ENCODE results near the gene ROBO1.

Gene ROBO1

GRCh38 chr3:78670094-78670493 lies 1097.7 kb downstream of the ROBO1 start:
- peak in 1 of 14 donors; percentile 3 for DNase-seq

GRCh38 chr3:78668302-78668701 lies 1099.5 kb downstream of the ROBO1 start:
- no peak for DNase-seq

- no peak for DNase-seq
These were observed 1101.4 kb downstream of the ROBO1 start for GRCh38 chr3:78666470-78666800.

- no peak for DNase-seq
These were observed 1101.9 kb downstream of the ROBO1 start for GRCh38 chr3:78665776-78666469.

- DNase-seq, result no peak
These were observed 1102.7 kb downstream of the ROBO1 start for GRCh38 chr3:78665101-78665500.

GRCh38 chr3:78660957-78661356 lies 1106.8 kb downstream of the ROBO1 start:
- DNase-seq, result peak in 1 of 14 donors; percentile 26

GRCh38 chr3:78659386-78659987 lies 1108.3 kb downstream of the ROBO1 start:
- peak in 5 of 14 donors; percentile 1 to 44 (median 5) for DNase-seq

- DNase-seq, result no peak
These were observed 1120.1 kb downstream of the ROBO1 start for GRCh38 chr3:78647726-78648125.

GRCh38 chr3:78645628-78646310 lies 1122.0 kb downstream of the ROBO1 start:
- DNase-seq, result peak in 1 of 14 donors; percentile 47

- no peak for DNase-seq
These were observed 1123.0 kb downstream of the ROBO1 start for GRCh38 chr3:78644847-78645246.

GRCh38 chr3:78642226-78643035 lies 1125.4 kb downstream of the ROBO1 start:
- no peak for DNase-seq

GRCh38 chr3:78641703-78642102 lies 1126.1 kb downstream of the ROBO1 start:
- DNase-seq, result no peak

GRCh38 chr3:78634316-78634715 lies 1133.5 kb downstream of the ROBO1 start:
- DNase-seq, result no peak

- no peak for DNase-seq
These were observed 1134.2 kb downstream of the ROBO1 start for GRCh38 chr3:78633626-78634025.

- DNase-seq, result no peak
These were observed 1134.8 kb downstream of the ROBO1 start for GRCh38 chr3:78632925-78633553.

GRCh38 chr3:78629544-78629943 lies 1138.3 kb downstream of the ROBO1 start:
- no peak for DNase-seq

GRCh38 chr3:78621061-78621716 lies 1146.6 kb downstream of the ROBO1 start:
- DNase-seq, result no peak

- peak in 1 of 14 donors; percentile 22 for DNase-seq
These were observed 1153.3 kb downstream of the ROBO1 start for GRCh38 chr3:78614486-78614885.

GRCh38 chr3:78613421-78613879 lies 1154.3 kb downstream of the ROBO1 start:
- DNase-seq, result no peak

GRCh38 chr3:78611278-78611677 lies 1156.5 kb downstream of the ROBO1 start:
- no peak for DNase-seq

GRCh38 chr3:78610462-78611125 lies 1157.2 kb downstream of the ROBO1 start:
- DNase-seq, result no peak
